Nephron progenitor cell (in vitro differentiated cells): ENCODE data around the gene MGAT4B.

ENCODE experiments used
- DNase-seq: peaks from one replicate; pipeline ENCODE4 v3.0.0; 2021
- H3K27ac Mint-ChIP-seq: 2 replicates; pipeline ENCODE4 v1.8.0; 2021; ENCODE audit warnings: mild to moderate bottlenecking, moderate library complexity, mixed read lengths
- H3K27me3 Mint-ChIP-seq: 2 replicates; pipeline ENCODE4 v1.8.0; 2021; ENCODE audit warnings: mild to moderate bottlenecking, low read depth, mixed read lengths; ENCODE audit not compliant: poor library complexity
- H3K36me3 Mint-ChIP-seq: 2 replicates; pipeline ENCODE4 v1.8.0; 2021; ENCODE audit warnings: low read depth, mixed read lengths
- H3K4me1 Mint-ChIP-seq: 2 replicates; pipeline ENCODE4 v1.8.0; 2021; ENCODE audit warnings: mixed read lengths
- H3K4me3 Mint-ChIP-seq: 2 replicates; pipeline ENCODE4 v1.8.0; 2021; ENCODE audit warnings: mild to moderate bottlenecking, moderate library complexity, mixed read lengths
- H3K9me3 Mint-ChIP-seq: 2 replicates; pipeline ENCODE4 v1.8.0; 2021; ENCODE audit warnings: mild to moderate bottlenecking, moderate library complexity, mixed read lengths
- CTCF ChIP-seq: fragments of 200-600 bp; sonication (generic); IDR thresholded peaks from 2 replicates; pipeline ENCODE4 v1.5.0; 2021; ENCODE audit warnings: antibody characterized with exemption

Gene MGAT4B

DNA sequence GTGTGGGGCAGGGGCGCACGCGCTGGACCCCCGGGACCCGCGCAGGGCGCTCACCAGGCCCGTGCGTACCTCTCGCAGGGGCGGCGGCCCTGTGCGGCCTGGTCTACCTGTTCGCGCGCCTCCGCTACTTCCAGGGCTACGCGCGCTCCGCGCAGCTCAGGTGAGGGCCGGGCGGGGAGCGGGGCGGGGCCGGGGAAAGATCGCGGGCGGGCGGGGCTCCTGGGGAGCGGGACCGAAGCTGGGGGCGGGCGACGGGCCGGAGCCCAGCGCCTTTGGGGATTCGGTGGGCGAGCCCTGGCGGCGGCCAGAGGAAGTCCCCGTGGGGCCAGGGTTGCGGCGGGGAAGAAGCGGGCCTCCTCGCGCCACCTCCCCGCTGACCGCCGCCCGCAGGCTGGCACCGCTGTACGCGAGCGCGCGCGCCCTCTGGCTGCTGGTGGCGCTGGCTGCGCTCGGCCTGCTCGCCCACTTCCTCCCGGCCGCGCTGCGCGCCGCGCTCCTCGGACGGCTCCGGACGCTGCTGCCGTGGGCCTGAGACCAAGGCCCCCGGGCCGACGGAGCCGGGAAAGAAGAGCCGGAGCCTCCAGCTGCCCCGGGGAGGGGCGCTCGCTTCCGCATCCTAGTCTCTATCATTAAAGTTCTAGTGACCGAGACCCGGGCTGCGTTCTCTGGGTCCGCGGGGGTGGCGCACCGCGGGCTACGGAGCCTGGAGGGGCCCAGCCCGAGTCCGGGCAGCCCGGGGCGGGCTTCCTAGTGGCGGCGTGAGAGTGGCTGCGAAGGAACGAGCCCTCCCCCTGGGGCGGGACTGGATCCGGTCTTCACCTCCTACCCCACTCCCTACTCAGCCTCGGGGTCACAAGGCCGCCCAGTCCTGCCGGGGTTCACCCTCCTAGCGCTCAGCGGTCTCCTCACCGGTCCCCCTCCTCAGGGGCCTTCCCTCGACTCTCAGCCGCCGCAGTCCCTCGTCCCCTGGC, 10.5 kb downstream of the MGAT4B start:
- Mint-ChIP-seq H3K36me3 (peaks cover 16% of the 10 kb centered on the region), H3K9me3 (no peaks in the 10 kb centered on the region), H3K27me3 (peaks cover 6% of the 10 kb centered on the region), H3K4me1 (peaks cover 11% of the 10 kb centered on the region), H3K4me3 (peak overlapping the region; percentile 76), H3K27ac (no peak overlapping the region)
- DNase-seq: peak; percentile 86
- peak; percentile 36 for TF ChIP-seq CTCF

- no peak for TF ChIP-seq CTCF
- DNase-seq: peak; percentile 56
- H3K4me1 Mint-ChIP-seq: peaks cover 11% of the 10 kb centered on the region
- peaks cover 16% of the 10 kb centered on the region for H3K36me3 Mint-ChIP-seq
- no peak overlapping the region for H3K27ac Mint-ChIP-seq
- H3K4me3 Mint-ChIP-seq: peak overlapping the region; percentile 74
- H3K27me3 Mint-ChIP-seq: peaks cover 6% of the 10 kb centered on the region
- H3K9me3 Mint-ChIP-seq: no peaks in the 10 kb centered on the region
Observed at GRCh38 chr5:179795049-179795862, 11.4 kb downstream of the MGAT4B start.

DNA sequence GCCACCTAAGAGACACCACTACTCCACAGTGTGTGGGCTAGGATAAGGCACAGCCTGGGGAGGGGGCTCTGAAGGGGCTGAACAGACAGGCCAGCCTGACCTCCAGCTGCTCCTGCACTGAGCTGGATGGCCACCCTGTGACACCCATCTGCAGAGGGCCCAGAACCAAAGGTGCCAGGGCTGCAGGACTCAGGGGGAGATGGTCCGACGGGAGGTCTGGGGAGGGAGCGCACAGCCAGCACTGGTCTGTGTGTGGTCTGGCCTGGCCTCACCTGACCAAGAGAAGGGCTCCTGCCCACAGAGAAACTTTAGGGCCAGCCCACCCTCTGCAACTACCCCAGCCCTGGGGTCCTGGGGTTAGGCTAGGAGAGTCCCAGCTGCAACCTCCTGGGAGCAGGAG, 12.1 kb downstream of the MGAT4B start:
- H3K27me3 Mint-ChIP-seq: peaks cover 5% of the 10 kb centered on the region
- H3K4me1 Mint-ChIP-seq: peaks cover 11% of the 10 kb centered on the region
- no peaks in the 10 kb centered on the region for H3K9me3 Mint-ChIP-seq
- no peak for DNase-seq
- TF ChIP-seq CTCF: no peak
- H3K36me3 Mint-ChIP-seq: peaks cover 16% of the 10 kb centered on the region
- H3K4me3 Mint-ChIP-seq: peak overlapping the region; percentile 74
- no peak overlapping the region for H3K27ac Mint-ChIP-seq

DNA sequence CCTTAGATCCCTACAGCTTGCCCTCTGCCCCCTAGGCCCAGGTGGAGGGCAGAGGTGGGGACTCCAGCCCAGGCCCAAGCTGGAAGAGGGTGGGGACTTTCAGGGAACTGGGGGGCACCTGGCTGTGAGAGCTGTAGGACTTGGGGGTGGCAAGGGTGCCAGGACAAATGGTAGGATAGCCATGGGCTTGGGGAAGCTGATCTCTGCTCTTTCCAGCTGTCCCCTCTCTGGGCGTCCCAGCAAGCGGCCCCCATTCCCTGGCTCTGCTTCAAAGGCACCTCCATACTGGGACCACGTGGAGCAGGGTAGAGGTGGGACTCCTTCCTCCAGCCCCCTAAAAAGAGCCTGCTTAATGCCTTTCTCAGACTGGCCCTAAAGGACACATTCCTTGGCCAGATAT, 12.5 kb downstream of the MGAT4B start:
- H3K4me3 Mint-ChIP-seq: no peak overlapping the region
- no peak for TF ChIP-seq CTCF
- peaks cover 11% of the 10 kb centered on the region for H3K4me1 Mint-ChIP-seq
- peaks cover 1% of the 10 kb centered on the region for H3K27me3 Mint-ChIP-seq
- no peak overlapping the region for H3K27ac Mint-ChIP-seq
- H3K9me3 Mint-ChIP-seq: peaks cover 4% of the 10 kb centered on the region
- no peak for DNase-seq
- H3K36me3 Mint-ChIP-seq: peaks cover 16% of the 10 kb centered on the region

DNA sequence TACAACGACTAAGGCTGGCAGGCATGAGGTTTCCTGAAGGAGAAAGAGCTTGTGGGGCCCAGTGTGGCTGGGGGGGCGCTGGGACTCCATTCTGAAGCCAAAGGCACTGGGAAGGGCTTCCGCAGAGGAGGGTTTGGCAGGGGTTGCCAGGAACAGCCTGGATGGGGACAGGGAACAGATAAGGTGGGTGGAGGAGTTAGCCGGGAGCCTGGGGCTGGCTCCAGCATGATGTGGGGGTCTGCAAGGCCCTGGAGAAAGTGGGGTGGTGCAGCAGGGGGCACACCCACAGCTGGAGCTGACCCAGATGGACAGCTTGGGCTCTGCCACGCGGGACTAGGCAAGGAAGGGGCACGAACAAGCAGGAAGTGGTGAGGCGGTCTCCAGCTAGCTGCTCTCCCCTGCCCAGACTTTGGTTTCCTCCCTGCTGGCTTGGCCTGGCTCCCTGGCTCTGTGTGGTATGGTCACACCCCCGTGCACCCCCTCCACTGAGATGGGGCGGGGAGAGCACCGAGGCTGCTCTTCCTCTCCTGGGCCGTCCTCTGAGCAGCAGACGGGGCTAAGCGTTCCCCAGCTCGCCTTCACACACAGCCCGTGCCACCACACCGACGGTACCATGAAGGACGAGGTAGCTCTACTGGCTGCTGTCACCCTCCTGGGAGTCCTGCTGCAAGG, 13.1 kb downstream of the MGAT4B start, which contains the start of gene LTC4S:
TSS of gene LTC4S (plus strand) at position 519 of the 672 bp plus-strand sequence. CDS start at position 614, 95 bp downstream.
- no peak for TF ChIP-seq CTCF
- no peak for DNase-seq
- no peak within 1 kb of the TSS for H3K27ac Mint-ChIP-seq
- H3K36me3 Mint-ChIP-seq: peaks cover 15% of the 10 kb centered on the region
- peaks cover 6% of the 10 kb centered on the region for H3K9me3 Mint-ChIP-seq
- peaks cover 11% of the 10 kb centered on the region for H3K4me1 Mint-ChIP-seq
- peaks cover 1% of the 10 kb centered on the region for H3K27me3 Mint-ChIP-seq
- peak within 1 kb of the TSS; percentile 74 for H3K4me3 Mint-ChIP-seq
